Neural cell (in vitro differentiated cells): ENCODE measurements around the gene IQCM.

Source experiments
- CTCF ChIP-seq: fragments of 450-650 bp; IDR thresholded peaks from 2 replicates; pipeline ENCODE4 v1.5.1; 2014; ENCODE audit warnings: antibody characterized with exemption, mild to moderate bottlenecking, moderate library complexity; ENCODE audit not compliant: poor library complexity, severe bottlenecking
- EP300 ChIP-seq: fragments of 450-650 bp; conservative IDR thresholded peaks from 2 replicates; pipeline ENCODE4 v1.6.1; 2014; ENCODE audit warnings: antibody characterized with exemption, mild to moderate bottlenecking, moderate library complexity; ENCODE audit not compliant: poor library complexity, severe bottlenecking
- EZH2 ChIP-seq: fragments of 200-600, 300-800 bp; shearing (Covaris generic), sonication (generic); IDR thresholded peaks from 2 replicates; pipeline ENCODE4 v1.6.1; 2014; ENCODE audit warnings: antibody characterized with exemption, low read length, borderline replicate concordance, mild to moderate bottlenecking; ENCODE audit not compliant: insufficient read depth, poor library complexity, severe bottlenecking
- MXI1 ChIP-seq: fragments of 450-650 bp; conservative IDR thresholded peaks from 2 replicates; pipeline ENCODE4 v1.6.1; 2014; ENCODE audit warnings: antibody characterized with exemption, mild to moderate bottlenecking; ENCODE audit not compliant: poor library complexity, severe bottlenecking
- POLR2AphosphoS5 ChIP-seq: IDR thresholded peaks from 2 replicates; pipeline ENCODE4 v1.6.1; 2012
- SMC3 ChIP-seq: fragments of 450-650 bp; conservative IDR thresholded peaks from 2 replicates; pipeline ENCODE4 v1.6.1; 2014; ENCODE audit warnings: antibody characterized with exemption, mild to moderate bottlenecking, moderate library complexity; ENCODE audit not compliant: poor library complexity

- no peak for TF ChIP-seq MXI1
- TF ChIP-seq CTCF, result no peak
- TF ChIP-seq POLR2AphosphoS5, result no peak
- no peak for TF ChIP-seq SMC3
- no peak for TF ChIP-seq EZH2
- no peak for TF ChIP-seq EP300
These were observed 99.6 kb downstream of the IQCM start for GRCh38 chr4:149715822-149716585.
